Measurements from ENCODE around the gene MCC.

- TF ChIP-seq, protein P1, sequence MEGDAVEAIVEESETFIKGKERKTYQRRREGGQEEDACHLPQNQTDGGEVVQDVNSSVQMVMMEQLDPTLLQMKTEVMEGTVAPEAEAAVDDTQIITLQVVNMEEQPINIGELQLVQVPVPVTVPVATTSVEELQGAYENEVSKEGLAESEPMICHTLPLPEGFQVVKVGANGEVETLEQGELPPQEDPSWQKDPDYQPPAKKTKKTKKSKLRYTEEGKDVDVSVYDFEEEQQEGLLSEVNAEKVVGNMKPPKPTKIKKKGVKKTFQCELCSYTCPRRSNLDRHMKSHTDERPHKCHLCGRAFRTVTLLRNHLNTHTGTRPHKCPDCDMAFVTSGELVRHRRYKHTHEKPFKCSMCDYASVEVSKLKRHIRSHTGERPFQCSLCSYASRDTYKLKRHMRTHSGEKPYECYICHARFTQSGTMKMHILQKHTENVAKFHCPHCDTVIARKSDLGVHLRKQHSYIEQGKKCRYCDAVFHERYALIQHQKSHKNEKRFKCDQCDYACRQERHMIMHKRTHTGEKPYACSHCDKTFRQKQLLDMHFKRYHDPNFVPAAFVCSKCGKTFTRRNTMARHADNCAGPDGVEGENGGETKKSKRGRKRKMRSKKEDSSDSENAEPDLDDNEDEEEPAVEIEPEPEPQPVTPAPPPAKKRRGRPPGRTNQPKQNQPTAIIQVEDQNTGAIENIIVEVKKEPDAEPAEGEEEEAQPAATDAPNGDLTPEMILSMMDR (IDR thresholded peaks at IDR 0.05): no peak
- TF ChIP-seq POLR2A (IDR thresholded peaks at IDR 0.05): no peak
Observed at GRCh38 chr5:113358696-113359095, 129.6 kb downstream of the MCC start.

All from ovary (tissue), 3 donors.